GM12872 (cell line): Measurements from ENCODE around the gene PRSS21.

ENCODE experiments used
- TF ChIP-seq, protein P1 (sequence below): IDR thresholded peaks from 3 replicates; pipeline ENCODE4 v1.5.1; 2011; ENCODE audit warnings: low read depth, mild to moderate bottlenecking, low read length, moderate library complexity; ENCODE audit not compliant: insufficient read depth

PRSS21 gene

DNA sequence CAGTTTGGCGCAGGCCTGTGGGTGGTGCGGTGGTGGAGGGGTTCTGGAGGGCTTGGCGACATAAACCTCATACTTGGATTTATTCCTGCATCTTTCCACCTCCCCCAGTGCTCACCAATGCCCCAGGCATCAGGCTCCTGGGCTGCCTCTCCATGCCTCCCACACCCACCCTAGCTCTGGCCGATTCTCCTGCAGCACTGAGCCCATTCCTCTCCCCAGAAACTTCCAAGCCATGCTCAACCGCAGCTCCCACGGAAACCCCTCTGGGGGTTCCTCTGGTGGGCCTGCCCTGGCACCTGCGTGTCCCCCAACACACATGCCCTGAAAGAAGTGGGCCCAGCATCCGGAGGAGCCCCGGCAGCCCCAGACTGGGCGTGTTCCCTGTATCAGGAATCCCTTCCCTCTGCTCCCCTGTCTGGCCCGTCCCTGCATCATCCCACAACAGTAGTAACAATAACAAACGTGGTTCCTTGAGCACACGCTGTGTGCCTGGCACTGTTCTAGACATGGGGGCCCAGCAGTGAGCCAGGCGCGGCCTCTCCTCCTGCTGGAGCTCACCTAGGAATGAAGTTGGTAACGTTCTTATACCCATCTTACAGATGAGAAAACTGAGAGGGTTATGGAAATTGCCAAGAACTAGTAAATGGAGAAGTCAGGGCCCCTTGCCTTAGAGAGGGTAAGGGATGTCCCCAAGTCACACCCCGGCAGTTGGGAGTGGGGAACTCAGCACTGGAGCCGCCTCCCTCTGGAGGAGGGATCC lies 2.3 kb downstream of the PRSS21 start:
- TF ChIP-seq, protein P1, sequence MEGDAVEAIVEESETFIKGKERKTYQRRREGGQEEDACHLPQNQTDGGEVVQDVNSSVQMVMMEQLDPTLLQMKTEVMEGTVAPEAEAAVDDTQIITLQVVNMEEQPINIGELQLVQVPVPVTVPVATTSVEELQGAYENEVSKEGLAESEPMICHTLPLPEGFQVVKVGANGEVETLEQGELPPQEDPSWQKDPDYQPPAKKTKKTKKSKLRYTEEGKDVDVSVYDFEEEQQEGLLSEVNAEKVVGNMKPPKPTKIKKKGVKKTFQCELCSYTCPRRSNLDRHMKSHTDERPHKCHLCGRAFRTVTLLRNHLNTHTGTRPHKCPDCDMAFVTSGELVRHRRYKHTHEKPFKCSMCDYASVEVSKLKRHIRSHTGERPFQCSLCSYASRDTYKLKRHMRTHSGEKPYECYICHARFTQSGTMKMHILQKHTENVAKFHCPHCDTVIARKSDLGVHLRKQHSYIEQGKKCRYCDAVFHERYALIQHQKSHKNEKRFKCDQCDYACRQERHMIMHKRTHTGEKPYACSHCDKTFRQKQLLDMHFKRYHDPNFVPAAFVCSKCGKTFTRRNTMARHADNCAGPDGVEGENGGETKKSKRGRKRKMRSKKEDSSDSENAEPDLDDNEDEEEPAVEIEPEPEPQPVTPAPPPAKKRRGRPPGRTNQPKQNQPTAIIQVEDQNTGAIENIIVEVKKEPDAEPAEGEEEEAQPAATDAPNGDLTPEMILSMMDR: no peak

GRCh38 chr16:2819939-2820835 lies 3.1 kb downstream of the PRSS21 start:
- TF ChIP-seq, protein P1: no peak

DNA sequence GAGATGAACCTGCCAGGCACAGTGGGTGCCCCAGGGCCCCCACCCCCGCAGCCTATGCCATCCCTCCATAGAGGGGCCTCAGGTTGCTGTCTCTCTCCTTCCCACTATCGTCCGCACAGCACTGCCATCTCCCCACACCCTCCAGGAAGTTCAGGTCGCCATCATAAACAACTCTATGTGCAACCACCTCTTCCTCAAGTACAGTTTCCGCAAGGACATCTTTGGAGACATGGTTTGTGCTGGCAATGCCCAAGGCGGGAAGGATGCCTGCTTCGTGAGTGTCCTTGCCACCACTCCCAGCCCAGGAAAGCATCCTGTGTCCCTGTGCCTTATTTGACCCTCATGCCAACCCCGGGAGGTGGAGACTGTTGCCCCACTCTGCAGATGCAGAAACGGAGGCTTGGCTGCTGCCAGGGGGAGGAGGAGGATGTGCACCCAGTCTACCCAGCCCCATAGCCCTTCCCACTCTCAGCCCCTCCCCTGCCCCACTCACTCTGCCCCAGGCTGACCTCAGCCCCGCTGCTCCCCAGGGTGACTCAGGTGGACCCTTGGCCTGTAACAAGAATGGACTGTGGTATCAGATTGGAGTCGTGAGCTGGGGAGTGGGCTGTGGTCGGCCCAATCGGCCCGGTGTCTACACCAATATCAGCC lies 3.9 kb downstream of the PRSS21 start:
- TF ChIP-seq, protein P1: no peak

DNA sequence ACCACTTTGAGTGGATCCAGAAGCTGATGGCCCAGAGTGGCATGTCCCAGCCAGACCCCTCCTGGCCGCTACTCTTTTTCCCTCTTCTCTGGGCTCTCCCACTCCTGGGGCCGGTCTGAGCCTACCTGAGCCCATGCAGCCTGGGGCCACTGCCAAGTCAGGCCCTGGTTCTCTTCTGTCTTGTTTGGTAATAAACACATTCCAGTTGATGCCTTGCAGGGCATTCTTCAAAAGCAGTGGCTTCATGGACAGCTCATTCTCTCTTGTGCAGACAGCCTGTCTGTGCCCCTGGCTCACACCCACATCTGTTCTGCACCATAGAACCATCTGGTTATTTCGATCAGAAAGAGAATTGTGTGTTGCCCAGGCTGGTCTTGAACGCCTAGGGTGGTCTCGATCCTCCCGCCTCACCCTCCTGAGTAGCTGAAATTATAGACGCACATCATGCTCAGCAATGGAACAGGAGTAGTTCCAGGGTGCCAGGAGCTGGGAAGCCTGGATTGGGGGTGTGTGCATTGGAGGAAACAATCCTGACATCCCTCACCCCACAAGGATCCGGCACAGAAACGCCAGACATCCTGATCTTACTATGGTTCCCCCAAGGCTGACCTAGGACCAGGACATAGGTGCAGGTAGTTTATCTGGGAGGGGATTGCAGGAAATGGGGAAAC lies 4.6 kb downstream of the PRSS21 start:
- TF ChIP-seq, protein P1: no peak

GRCh38 chr16:2822158-2822495 lies 5.1 kb downstream of the PRSS21 start:
- TF ChIP-seq, protein P1: no peak

GRCh38 chr16:2822496-2822895 lies 5.5 kb downstream of the PRSS21 start:
- TF ChIP-seq, protein P1: no peak

GRCh38 chr16:2824626-2825025 lies 7.6 kb downstream of the PRSS21 start:
- TF ChIP-seq, protein P1: no peak
